HTR-8/SVneo (cell line): ENCODE measurements around the gene RIOK3.
A peak's percentile ranks its signal among the peaks of the same experiment; 100 is the strongest.
"Not testable (repeated sequence)": the region's sequence is repeated elsewhere in the genome, so short reads cannot be mapped to it uniquely, and the experiment has no call there.

Experiments
- DNase-seq: peaks from one replicate; pipeline ENCODE4 v3.0.0; 2011; ENCODE audit warnings: low spot score, mixed read lengths; ENCODE audit not compliant: insufficient read length
- FAIRE-seq: peaks from 2 replicates; lab custom pipeline; 2011; peaks lifted over from hg19 to GRCh38; lab: Jason Lieb, UNC

Gene RIOK3

DNA sequence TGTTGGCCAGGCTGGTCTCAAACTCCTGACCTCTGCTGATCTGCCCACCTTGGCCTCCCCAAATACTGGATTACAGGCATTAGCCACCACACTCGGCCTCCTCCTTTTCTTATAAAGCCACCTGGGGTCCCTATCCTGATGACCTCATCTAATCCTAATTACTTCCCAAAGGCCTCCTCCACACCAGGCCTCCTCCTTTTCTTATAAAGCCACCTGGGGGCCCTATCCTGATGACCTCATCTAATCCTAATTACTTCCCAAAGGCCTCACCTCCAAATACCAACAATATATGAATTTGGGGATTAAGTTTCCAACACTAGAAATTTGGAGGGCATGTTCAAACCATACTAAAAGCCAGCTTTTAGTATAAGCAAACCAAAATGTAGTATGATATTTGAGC is 40.6 kb downstream of the RIOK3 start:
- DNase-seq: no peak
- FAIRE-seq: no peak

DNA sequence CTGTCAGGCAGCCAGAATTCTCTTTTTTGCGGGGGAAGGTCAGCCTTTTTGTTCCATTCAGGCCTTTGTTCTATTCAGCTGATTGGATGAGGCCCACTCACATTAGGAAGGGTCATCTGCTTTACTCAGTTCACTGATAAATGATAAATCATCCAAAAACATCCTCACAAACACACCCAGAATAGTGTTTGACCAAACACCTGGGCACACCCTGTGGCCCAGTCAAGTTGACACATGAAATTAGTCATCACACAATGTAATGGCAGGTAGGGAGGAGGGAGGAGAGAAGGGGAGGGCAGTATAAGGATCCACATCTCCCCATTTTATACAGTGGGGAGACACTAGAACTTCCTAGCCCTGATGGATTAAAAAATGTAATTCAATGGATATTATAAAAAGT is 41.9 kb downstream of the RIOK3 start:
- FAIRE-seq (no peak), DNase-seq (no peak)

DNA sequence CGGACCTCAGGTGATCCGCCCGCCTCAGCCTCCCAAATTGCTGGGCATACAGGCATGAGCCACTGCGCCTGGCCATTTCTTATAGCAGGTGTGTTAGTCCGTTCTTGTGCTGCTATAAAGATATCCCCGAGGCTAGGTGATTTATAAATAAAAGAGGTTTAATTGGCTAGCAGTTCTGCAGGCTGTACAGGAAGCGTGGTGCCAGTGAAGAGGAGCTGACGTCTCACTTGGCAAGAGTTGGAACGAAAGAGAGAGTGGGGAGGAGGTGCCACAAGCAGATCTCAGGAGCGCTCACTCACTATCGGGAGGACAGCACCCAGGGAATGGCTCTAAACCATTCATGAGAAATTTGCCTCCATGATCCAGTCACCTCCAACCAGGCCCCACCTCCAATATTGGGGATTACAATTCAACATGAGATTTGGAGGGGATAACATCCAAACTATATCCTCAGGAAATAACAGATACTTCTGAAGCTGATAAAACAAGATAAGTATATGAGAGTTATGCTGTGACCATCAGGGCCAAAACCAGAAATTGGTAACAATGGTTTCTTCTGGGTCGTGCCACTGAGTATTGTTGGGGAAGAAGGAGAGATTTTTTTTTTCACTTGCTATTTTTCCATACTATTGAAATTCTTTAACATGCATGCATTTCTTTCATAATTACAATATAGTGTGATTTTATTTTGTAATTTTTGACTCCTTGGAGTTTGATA is 42.8 kb downstream of the RIOK3 start:
- no peak for FAIRE-seq

DNA sequence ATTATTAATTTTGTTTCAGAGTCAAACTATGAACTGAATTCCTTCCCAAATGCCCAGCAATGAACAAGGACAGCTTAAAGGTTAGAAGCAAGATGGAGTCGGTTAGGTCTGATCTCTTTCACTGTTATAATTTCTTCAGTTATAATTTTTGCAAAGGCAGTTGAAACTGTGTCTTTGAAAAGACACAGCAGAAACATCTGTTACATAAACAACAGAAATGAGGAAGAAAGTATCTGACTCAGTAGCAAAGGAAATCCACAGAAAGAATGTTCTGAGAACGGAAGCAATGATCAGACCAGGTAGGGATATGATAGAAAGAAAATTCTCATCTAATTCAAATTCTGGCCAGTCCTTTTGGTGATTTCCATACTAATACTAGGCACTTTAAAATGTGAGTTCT is 45.0 kb downstream of the RIOK3 start:
- FAIRE-seq (no peak), DNase-seq (no peak)

More for the DNA sequence above, 42.8 kb downstream of the RIOK3 start:
- no peak for DNase-seq

DNA sequence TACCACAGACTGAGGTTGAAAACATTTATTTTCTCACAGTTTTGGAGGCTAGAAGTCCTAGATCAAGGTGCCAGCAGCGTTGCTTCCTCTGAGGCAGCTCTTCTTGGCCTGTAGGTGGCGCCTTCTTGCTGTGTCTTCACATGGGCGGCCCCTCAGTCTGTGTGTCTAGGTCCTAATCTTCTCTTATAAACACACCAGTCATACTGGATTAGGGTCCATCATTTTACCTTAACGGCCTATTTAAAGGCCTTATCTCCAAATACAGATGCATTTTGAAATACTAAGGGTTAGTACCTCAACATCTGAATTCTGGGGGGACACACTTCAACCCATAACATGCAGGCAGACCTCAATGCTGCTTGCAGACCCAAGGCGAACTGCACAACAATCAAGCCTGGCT is 45.8 kb downstream of the RIOK3 start:
- FAIRE-seq (no peak), DNase-seq (peak; percentile 37)

DNA sequence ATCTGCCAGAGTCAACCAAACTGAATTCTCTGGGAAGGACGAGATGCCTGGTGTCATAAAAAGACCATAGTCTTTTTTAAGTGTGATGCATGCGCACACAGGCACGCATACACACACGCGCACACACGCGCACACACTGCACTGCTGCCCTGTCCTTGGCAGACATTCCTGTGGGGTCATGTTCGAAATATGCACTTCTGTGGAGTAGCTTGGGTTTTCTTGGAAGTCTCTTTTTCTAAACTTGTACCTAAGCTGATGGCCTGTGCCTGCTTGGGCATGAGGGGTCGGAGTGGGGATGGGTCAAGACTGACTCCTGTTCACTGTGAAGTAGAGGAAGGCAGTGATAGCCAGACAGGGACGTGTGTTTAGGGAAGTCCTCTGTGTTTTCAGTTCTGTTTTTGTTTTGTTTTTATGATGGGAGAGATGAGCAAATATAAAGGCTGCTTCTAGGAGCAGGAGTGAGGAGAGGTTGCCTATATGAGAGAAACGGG is 46.2 kb downstream of the RIOK3 start:
- DNase-seq: no peak
- FAIRE-seq: no peak

DNA sequence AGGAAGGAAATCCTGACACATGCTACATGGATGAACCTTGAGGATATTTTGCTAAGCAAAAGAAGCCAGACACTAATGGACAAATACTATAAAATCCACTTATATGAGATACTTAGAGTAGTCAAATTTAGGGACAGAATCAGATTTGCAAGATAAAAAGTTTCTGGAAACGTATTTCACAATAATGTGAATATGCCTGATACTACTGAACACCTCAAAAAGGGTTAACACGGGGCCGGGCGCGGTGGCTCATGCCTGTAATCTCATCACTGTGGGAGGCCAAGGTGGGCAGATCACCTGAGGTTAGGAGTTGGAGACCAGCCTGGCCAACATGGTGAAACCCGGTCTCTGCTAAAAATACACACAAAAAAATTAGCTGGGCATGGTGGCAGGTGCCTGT is 48.5 kb downstream of the RIOK3 start:
- no peak for FAIRE-seq

DNA sequence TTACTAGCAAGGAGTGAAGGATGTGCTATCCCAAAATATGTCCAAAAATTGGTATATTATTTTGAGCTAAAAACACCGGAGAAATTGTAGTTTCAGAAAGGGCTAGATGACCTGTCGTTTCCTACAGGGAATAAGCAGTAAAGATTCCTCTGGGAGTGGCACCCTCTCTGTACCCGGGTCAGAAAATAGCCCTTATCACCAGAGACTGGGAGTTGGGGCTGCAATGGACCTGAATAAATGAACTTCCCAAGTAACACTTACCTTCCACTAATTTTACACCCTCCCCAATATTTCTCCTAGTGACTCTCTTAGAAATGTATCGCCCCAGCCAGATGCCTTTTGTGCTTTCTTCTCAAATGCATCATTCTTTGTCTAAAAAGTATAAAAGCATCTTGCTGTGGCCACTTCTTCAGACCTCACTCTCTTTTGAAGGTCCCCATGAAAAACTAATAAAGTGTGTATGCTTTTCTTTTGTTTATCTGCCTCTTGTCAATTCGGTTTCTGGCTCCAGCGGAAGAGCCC is 49.5 kb downstream of the RIOK3 start:
- no peak for DNase-seq
- no peak for FAIRE-seq

More for the DNA sequence above, 48.5 kb downstream of the RIOK3 start:
- no peak for DNase-seq

DNA sequence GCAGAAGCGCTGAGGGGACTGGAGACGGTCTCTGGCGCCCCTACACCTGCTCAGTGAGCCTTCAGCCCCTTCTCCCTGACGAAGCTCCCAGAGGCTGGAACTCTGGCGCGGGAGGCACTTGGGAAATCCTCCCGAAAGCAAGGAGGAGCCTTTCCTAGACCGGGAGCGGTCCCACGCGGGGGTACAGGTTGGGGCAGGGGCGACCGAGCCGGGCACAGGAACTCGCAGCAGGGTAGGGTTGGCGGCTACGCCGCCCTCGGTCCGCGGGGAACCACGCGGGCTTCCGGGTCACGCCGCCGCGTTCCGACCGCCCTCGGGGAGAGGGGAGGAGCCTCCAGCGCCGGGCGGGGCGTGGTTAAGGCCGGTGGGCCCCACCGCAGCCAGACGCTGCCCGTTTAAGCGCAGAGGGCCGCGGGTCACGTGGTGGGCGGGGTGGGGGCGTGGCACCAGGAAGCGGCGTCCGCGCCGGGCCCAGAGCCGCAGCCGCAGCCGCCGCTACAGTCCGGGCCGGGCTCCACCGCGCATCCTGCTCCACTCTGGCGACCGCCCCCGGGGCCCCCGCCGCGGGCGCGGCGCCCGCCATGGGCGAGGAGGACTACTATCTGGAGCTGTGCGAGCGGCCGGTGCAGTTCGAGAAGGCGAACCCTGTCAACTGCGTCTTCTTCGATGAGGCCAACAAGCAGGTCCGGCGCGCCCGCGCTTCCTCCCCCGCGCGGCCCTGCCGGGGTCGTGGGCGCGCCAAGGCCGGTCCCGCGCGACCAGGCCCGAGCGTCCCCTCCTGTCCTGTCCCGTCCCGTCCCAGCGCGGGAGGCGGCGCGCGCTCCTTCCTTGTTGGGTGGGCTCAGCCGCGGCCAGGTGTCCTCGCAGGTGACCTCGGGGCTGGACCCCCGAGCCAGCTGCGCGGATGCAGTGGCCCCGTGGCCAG is 50.2 kb downstream of the RIOK3 start, which contains the start of gene RMC1:
Gene RMC1 (plus strand): TSS at position 474 of the 925 bp plus-strand sequence. CDS start 108 bp downstream, at position 582.
- peak; percentile 75 for DNase-seq
- FAIRE-seq: no peak

DNA sequence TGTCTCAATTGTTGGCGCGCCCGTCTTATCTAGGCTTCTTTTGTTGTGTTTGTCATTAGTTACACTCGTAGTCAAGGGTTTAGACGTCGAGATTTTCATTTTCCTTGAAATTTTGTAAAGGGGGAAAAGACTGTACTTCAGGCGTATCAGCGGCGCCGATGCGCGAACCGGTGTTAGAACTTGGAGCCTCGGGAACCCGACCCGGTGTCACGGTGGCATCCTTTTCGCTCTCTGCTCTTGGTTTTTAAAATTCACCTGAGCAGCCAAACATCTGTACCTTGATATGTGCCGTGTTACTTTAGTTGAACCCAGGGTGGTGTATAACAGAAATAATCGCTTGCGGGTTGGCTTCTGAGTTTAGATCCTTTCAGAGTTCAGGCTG is 50.9 kb downstream of the RIOK3 start:
- FAIRE-seq (no peak), DNase-seq (no peak)

DNA sequence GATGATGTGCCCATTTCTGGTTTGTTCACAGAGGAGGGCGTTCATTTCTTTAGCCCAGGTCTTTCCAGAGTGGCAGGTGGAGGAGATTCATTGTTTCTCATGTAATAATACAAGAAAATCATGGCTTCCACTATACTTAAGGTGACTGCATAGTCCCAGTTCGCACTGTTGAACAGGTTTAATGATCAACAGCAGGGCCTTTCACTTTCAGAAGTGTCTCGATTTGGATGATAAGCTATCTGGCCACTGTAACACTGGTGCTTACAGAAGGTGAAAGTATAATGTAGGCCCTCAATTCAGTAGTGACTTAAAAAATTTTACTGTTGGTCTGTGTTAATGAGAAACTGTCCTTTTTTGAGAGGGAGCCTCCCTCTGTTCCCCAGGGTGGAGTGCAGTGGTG is 51.6 kb downstream of the RIOK3 start:
- no peak for DNase-seq
- no peak for FAIRE-seq

DNA sequence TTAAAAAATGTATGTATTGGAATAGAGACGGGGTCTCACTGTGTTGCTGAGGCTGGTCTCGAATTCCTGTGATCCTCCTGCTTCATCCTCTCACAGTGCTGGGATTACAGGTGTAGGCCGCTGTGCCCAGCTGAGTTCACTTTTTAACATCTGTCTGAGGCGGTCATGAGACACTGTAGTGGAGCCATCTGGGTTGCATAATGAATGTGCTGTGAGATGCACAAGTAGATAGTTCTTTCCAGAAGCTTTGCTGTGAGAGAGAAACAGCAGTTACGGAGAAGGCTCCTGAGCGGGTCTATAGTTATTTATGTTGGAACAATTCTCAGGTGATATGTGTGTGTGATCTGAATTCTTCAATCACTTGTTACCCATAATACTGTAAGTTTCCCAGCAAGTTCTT is 53.3 kb downstream of the RIOK3 start:
- DNase-seq (no peak), FAIRE-seq (no peak)

DNA sequence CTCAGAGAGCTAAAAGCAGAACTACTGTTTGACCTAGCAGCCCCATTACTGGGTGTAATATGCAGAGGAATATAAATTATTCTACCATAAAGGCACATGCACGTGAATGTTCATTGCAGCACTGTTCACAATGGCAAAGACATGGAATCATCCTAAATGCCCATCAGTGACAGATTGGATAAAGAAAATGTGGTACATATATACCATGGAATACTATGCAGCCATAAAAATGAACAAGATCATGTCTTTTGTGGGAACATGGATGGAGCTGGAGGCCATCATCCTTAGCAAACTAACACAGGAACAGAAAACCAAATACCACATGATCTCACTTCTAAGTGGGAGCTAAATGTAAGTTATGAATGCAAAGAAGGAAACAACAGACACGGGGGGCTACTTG is 57.8 kb downstream of the RIOK3 start:
- not testable (repeated sequence) for FAIRE-seq, DNase-seq

DNA sequence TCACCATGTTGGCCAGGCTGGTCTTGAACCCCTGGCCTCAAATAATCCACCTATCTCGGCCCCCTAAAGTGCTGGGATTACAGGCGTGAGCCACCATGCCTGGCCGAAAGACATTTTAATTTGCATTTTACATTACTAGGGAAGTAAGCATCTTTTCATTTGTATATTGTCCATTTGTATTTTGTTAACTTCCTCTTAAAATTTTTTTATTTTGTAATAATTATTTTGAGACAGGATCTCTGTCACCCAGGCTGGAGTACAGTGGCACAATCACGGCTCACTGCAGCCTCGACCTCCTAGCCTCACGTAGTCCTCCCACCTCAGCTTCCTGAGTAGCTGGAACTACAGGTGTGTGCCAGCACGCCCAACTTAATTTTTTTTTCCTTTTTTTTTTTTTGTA is 59.1 kb downstream of the RIOK3 start:
- FAIRE-seq, DNase-seq: not testable (repeated sequence)

DNA sequence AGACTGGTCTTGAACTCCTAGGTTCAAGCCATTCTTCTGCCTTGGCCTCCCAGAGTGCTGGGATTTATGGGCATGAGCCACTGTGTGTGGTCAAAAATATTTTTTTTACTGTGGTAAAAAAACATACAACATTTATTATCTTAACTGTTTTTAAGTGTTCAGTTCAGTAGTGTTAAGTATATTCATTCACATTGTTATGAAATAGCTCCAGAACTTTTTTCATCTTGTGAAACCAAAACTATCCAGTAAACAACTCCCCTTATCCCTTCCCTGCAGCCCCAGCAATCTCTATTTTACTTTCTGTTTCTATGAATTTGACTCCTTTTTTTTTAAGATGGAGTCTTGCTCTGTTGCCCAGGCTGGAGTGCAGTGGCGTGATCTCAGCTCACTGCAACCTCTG is 59.6 kb downstream of the RIOK3 start:
- FAIRE-seq (no peak), DNase-seq (no peak)

DNA sequence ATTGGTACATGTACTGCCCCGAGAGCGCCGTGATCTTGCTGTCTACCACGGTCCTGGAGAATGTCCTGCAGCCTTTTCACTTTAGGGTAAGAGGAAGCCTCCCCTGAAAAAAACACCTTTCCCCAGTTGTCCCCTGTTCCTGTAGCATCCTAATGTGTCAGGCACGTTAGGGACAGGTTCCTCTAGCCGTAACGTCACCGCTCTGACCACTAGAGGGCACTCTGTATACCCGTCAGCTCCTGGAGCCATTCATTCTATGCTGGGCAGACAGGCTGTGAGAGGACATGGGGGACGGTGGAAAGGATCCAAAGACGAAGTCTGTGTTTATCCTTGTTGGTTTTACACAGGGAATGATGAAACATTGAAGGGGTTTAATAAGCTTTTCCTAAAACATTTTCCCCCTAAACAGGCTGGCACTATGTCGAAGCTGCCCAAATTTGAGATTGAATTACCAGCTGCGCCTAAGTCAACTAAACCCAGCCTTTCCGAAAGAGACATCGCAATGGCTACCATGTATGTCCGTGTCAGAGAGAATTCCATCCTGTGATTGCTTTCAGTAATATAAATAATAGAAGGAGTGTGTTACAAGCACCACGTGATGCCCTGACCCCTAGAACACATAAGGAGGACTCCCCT is 62.9 kb downstream of the RIOK3 start:
- peak; percentile 63 for DNase-seq
- no peak for FAIRE-seq

DNA sequence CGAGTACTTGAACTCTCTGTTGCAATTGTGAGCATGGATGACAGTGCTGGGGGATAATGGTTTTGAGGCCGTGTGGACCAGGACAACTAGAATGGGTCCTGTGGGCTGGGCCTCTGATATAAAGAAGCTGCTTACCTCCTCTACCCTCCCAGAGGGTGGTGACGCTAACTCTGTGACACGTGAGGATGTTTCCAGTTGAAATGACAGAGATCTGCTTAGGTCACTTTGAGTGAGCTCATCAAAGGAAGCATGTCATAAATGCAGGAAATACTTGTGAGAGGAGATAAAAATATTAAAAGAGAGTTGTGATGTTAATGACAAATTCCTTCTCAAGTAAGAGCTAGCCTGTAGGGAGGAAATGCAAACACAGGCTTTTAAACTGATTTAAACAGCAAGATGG is 66.6 kb downstream of the RIOK3 start:
- DNase-seq (no peak), FAIRE-seq (no peak)

DNA sequence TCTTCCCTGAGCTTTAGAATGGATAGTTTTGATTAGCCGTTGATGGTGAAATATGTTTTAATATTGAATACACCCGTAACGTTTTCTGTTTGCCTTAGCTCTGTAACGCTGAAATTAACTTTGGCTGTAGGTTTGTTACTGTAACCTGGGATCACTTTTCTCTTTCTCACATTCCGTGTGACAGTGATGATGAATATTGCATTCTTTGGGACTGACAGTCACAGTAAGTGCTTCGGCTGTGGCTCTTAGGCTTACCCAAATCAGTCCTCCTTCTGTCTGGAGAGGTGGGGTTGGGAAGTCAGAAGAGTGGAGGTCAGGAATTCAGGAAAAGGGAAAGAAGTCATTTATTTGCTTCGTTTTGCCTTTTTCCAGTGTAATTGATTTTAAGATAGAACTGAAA is 68.2 kb downstream of the RIOK3 start:
- DNase-seq: no peak
- FAIRE-seq: no peak

DNA sequence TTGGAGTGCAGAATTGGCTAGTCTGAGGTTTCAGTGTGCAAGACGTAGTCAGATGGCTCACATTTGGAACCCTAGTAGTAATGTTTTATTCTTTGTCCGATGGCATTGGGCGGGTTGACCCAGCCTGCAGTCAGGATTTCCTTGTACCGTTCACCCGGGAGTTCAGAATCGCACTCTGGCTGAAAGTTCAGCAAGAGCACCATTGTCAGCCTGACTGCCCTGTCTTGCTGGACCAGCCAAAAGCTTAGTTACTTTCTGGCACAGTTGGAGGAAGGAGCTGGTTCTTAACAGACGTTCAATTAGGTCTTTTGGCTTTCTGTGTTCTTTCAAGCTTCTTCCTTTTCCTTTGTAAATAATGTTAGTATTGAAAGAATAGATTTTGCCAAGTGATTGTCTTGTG is 68.8 kb downstream of the RIOK3 start:
- DNase-seq (no peak), FAIRE-seq (no peak)

DNA sequence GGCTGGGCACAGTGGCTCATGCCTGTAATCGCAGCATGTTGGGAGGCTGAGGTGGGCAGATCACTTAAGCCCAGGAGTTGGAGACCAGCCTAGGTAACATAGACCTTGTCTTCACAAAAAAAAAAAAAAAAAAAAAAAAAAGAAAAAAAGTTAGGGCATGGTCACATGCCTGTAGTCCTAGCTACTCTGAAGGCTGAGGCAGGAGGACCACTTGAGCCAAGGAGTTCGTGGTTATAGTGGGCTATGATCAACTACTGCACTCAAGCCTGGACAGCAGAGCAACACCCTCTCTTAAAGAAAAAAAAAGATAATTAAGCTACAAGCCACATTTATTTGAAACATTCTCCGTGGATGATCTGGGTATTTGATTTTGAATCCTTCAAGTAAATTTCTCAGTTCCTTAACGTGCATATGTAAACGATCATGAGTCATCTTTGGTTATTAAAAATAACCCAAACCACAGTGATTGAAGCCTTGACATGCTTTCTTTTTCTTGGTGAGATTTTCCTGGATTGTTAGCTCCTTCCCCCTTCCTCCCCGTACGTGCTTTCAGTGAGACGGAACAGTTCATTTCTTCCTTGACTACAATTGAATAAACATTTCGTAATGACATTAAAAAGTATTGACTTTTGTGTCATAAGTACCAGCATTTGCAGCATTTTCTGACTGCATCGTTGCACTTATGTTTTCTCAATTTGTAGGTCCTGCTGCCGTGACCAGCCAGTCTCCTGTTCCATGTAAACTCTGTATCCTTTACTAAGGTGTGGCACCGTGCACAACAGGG is 70.5 kb downstream of the RIOK3 start:
- FAIRE-seq (no peak), DNase-seq (no peak)
